WTC11 (cell line): Measurements from ENCODE around the gene CSKMT. TPM values are rescaled to one million over a fixed set of nuclear protein-coding genes. Genes with fewer than 3 reads are reported as not detected.

Source experiments
- ATAC-seq: fragments of 200-7000 bp; cut with Tn5 transposase; 2 replicates; pipeline ENCODE4 v1.10.0; 2021; ENCODE audit warnings: mild to moderate bottlenecking, moderate library complexity
- CTCF ChIA-PET: fragments of 300-600 bp; sonication (Branson Sonifier 250); formaldehyde crosslinking; loops from one replicate; lab custom pipeline; 2021; ENCODE audit warnings: antibody characterized with exemption; lab: Charles Lee
- POLR2A ChIA-PET: fragments of 350-600 bp; sonication (Branson Sonifier 250); formaldehyde crosslinking; loops from one replicate; lab custom pipeline; 2021; ENCODE audit warnings: antibody characterized with exemption; lab: Charles Lee
- DNase-seq: peaks from one replicate; pipeline ENCODE4 v3.0.0; 2021; ENCODE audit warnings: low spot score
- H3K27ac Mint-ChIP-seq: 2 replicates; pipeline ENCODE4 v1.8.0; 2021; ENCODE audit warnings: mixed read lengths
- H3K27me3 Mint-ChIP-seq: 2 replicates; pipeline ENCODE4 v1.8.0; 2021; ENCODE audit warnings: low read depth, mild to moderate bottlenecking, moderate library complexity, mixed read lengths
- H3K36me3 Mint-ChIP-seq: 2 replicates; pipeline ENCODE4 v1.8.0; 2021; ENCODE audit warnings: mixed read lengths
- H3K4me1 Mint-ChIP-seq: 2 replicates; pipeline ENCODE4 v1.8.0; 2022; ENCODE audit warnings: mixed read lengths
- H3K4me3 Mint-ChIP-seq: 2 replicates; pipeline ENCODE4 v1.8.0; 2021; ENCODE audit warnings: mild to moderate bottlenecking, moderate library complexity, mixed read lengths
- H3K9me3 Mint-ChIP-seq: 2 replicates; pipeline ENCODE4 v1.8.0; 2021; ENCODE audit warnings: mixed read lengths
- ELF4 ChIP-seq: sonication (generic); formaldehyde crosslinking; IDR thresholded peaks from 2 replicates; pipeline ENCODE4 v1.8.1; 2022; ENCODE audit warnings: low read depth, mild to moderate bottlenecking, moderate library complexity, missing genetic modification reagents
- FOXP1 ChIP-seq: sonication (generic); formaldehyde crosslinking; IDR thresholded peaks from 2 replicates; pipeline ENCODE4 v1.8.0; 2022; ENCODE audit warnings: missing genetic modification reagents, mild to moderate bottlenecking, moderate library complexity, borderline replicate concordance
- GTF2I ChIP-seq: fragments of 250-450 bp; sonication (Bioruptor Pico); conservative IDR thresholded peaks from 2 replicates; pipeline ENCODE4 v1.4.0; 2021; ENCODE audit warnings: mild to moderate bottlenecking
- IRF2 ChIP-seq: sonication (generic); formaldehyde crosslinking; IDR thresholded peaks from 2 replicates; pipeline ENCODE4 v1.8.0; 2022; ENCODE audit warnings: low read depth, missing genetic modification reagents, borderline replicate concordance
- MXD4 ChIP-seq: fragments of 250-450 bp; sonication (Bioruptor Pico); IDR thresholded peaks from 2 replicates; pipeline ENCODE4 v1.8.0; 2021; ENCODE audit warnings: mild to moderate bottlenecking, moderate library complexity, borderline replicate concordance
- NFE2L1 ChIP-seq: sonication (generic); formaldehyde crosslinking; IDR thresholded peaks from 2 replicates; pipeline ENCODE4 v1.8.1; 2023; ENCODE audit warnings: missing genetic modification reagents
- NR3C1 ChIP-seq: sonication (generic); formaldehyde crosslinking; conservative IDR thresholded peaks from 2 replicates; pipeline ENCODE4 v1.8.1; 2023; ENCODE audit warnings: low read depth, mild to moderate bottlenecking, missing genetic modification reagents
- STAT6 ChIP-seq: sonication (generic); formaldehyde crosslinking; conservative IDR thresholded peaks from 2 replicates; pipeline ENCODE4 v1.8.1; 2023; ENCODE audit warnings: mild to moderate bottlenecking, low read depth, missing genetic modification reagents, moderate library complexity
- ZBTB43 ChIP-seq: sonication (generic); formaldehyde crosslinking; IDR thresholded peaks from 2 replicates; pipeline ENCODE4 v1.8.1; 2023; ENCODE audit warnings: mild to moderate bottlenecking, missing genetic modification reagents
- ZNF263 ChIP-seq: sonication (generic); formaldehyde crosslinking; IDR thresholded peaks from 2 replicates; pipeline ENCODE4 v1.8.1; 2022; ENCODE audit warnings: low read depth, mild to moderate bottlenecking, moderate library complexity, missing genetic modification reagents
- ZNF317 ChIP-seq: sonication (generic); formaldehyde crosslinking; IDR thresholded peaks from 2 replicates; pipeline ENCODE4 v1.8.1; 2023; ENCODE audit warnings: low read depth, mild to moderate bottlenecking, moderate library complexity, missing genetic modification reagents, borderline replicate concordance
- ZNF416 ChIP-seq: fragments of 250-450 bp; sonication (Bioruptor Pico); IDR thresholded peaks from 2 replicates; pipeline ENCODE4 v1.9.0; 2021; ENCODE audit warnings: mild to moderate bottlenecking, inconsistent platforms
- ZNF671 ChIP-seq: fragments of 250-450 bp; sonication (Bioruptor Pico); IDR thresholded peaks from 2 replicates; pipeline ENCODE4 v1.8.0; 2021; ENCODE audit warnings: mild to moderate bottlenecking
- total RNA-seq: library from RNA; stranded (reverse); gene quantifications from 3 replicates; pipeline ENCODE4 v1.2.3, GENCODE V29; 2021
- TF ChIP-seq, protein P1 (sequence below): sonication (generic); formaldehyde crosslinking; IDR thresholded peaks from 2 replicates; pipeline ENCODE4 v1.8.1; 2023; ENCODE audit warnings: mild to moderate bottlenecking, missing genetic modification reagents, borderline replicate concordance
- TF ChIP-seq, protein P2 (sequence below): fragments of 250-450 bp; sonication (Bioruptor Pico); conservative IDR thresholded peaks from 2 replicates; pipeline ENCODE4 v1.9.0; 2021; ENCODE audit warnings: mild to moderate bottlenecking

Gene CSKMT
- total RNA-seq, 1 experiment from 2014 or later = 75.6 TPM

- Mint-ChIP-seq H3K4me3 (no peak overlapping the region), H3K4me1 (peaks cover 15% of the 10 kb centered on the region), H3K27me3 (no peaks in the 10 kb centered on the region), H3K27ac (no peak overlapping the region), H3K9me3 (no peaks in the 10 kb centered on the region), H3K36me3 (peaks cover 30% of the 10 kb centered on the region)
- ATAC-seq (no peak), DNase-seq (no peak)
- ChIA-PET CTCF (interaction anchor here (0.8 kb wide), 1 partner anchor 17 kb away, joined by 3 read pairs; the partner anchor contains the start of genes C11orf98 and CSKMT), POLR2A (interaction anchor here (0.5 to 6.3 kb wide), 4 partner anchors 17 to 209 kb away, joined by 4 to 42 read pairs (median 8); partner anchors contain the start of genes C11orf98, CSKMT, STX5 and TUT1)
- no peak for TF ChIP-seq ZNF416 (CRISPR knock-in tag)
- no peak for TF ChIP-seq MXD4 (CRISPR knock-in tag)
- TF ChIP-seq ELF4 = no peak
- no peak for TF ChIP-seq IRF2 (CRISPR knock-in tag)
- TF ChIP-seq NR3C1 (CRISPR knock-in tag) = no peak
- no peak for TF ChIP-seq NFE2L1
- no peak for TF ChIP-seq ZNF671 (CRISPR knock-in tag)
- no peak for TF ChIP-seq ZBTB43 (CRISPR knock-in tag)
- TF ChIP-seq, protein P1, sequence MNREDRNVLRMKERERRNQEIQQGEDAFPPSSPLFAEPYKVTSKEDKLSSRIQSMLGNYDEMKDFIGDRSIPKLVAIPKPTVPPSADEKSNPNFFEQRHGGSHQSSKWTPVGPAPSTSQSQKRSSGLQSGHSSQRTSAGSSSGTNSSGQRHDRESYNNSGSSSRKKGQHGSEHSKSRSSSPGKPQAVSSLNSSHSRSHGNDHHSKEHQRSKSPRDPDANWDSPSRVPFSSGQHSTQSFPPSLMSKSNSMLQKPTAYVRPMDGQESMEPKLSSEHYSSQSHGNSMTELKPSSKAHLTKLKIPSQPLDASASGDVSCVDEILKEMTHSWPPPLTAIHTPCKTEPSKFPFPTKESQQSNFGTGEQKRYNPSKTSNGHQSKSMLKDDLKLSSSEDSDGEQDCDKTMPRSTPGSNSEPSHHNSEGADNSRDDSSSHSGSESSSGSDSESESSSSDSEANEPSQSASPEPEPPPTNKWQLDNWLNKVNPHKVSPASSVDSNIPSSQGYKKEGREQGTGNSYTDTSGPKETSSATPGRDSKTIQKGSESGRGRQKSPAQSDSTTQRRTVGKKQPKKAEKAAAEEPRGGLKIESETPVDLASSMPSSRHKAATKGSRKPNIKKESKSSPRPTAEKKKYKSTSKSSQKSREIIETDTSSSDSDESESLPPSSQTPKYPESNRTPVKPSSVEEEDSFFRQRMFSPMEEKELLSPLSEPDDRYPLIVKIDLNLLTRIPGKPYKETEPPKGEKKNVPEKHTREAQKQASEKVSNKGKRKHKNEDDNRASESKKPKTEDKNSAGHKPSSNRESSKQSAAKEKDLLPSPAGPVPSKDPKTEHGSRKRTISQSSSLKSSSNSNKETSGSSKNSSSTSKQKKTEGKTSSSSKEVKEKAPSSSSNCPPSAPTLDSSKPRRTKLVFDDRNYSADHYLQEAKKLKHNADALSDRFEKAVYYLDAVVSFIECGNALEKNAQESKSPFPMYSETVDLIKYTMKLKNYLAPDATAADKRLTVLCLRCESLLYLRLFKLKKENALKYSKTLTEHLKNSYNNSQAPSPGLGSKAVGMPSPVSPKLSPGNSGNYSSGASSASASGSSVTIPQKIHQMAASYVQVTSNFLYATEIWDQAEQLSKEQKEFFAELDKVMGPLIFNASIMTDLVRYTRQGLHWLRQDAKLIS = no peak
- TF ChIP-seq ZNF263 = no peak
- no peak for TF ChIP-seq ZNF317
- no peak for TF ChIP-seq FOXP1 (CRISPR knock-in tag)
- no peak for TF ChIP-seq STAT6 (CRISPR knock-in tag)
- no peak for TF ChIP-seq GTF2I (CRISPR knock-in tag)
- TF ChIP-seq, protein P2, sequence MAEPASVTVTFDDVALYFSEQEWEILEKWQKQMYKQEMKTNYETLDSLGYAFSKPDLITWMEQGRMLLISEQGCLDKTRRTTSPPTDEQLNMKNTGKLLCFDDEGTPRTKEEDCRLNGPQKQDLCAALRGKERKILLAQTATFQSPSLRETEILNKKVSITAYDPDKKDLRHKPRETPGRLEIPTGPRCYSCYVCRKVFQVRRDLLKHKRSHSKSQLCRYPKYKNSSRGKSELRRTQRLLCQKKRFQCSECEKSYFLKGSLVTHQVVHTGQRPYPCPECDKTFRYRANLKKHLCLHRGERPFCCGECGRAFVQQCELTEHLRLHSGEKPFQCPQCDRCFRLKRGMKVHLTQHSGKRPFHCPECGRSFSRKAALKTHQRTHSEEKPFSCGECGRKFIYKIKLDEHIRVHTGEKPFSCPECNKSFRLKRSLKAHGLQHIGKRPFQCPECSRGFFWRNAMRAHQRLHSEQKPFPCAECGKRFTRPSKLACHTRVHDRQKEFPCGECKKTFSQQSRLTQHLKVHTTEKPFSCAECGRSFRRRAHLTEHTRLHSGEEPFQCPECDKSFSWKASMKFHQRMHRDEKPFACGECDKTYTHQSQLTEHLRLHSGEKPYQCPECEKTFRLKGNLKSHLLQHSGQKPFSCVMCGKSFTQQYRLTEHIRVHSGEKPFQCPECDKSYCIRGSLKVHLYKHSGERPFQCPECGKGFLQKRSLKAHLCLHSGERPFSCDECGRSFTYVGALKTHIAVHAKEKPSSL (CRISPR knock-in tag) = no peak
Measured at GRCh38 chr11:62648185-62648966, 16.7 kb upstream of the CSKMT start.
